Lung (tissue), 12 donors: ENCODE data around the gene ZSCAN29. TPM values are rescaled to one million over a fixed set of nuclear protein-coding genes. Genes with fewer than 3 reads are reported as not detected.

ENCODE experiments used
- ATAC-seq: fragments of 200-7000 bp; cut with Tn5 transposase; one replicate; pipeline ENCODE4 v1.9.1; 2020; ENCODE audit warnings: moderate number of reproducible peaks; ENCODE audit not compliant: insufficient read depth, low FRiP score
- DNase-seq, 3 donors: peaks; one replicate each; pipeline ENCODE4 v3.0.0-alpha.2; 2013 to 2017
- H3K27ac ChIP-seq, 2 donors: one replicate each; pipeline ENCODE4 v1.5.1; 2013; ENCODE audit warnings: mild to moderate bottlenecking in 2 of 2, moderate library complexity in 2 of 2, control low read depth in 1 of 2, inconsistent platforms in 1 of 2, low read depth in 1 of 2, low read length in 1 of 2
- H3K27me3 ChIP-seq, 3 donors: one replicate each; pipeline ENCODE4 v1.5.1; 2013; ENCODE audit warnings: low read length in 2 of 3; ENCODE audit not compliant: control insufficient read depth in 3 of 3, insufficient read depth in 3 of 3
- H3K36me3 ChIP-seq, 4 donors: one replicate each; pipeline ENCODE4 v1.5.1; 2013; ENCODE audit warnings: low read length in 4 of 4, mild to moderate bottlenecking in 1 of 4, moderate library complexity in 1 of 4; ENCODE audit not compliant: control insufficient read depth in 4 of 4, insufficient read depth in 4 of 4
- H3K4me1 ChIP-seq, 5 donors: one replicate each; pipeline ENCODE4 v1.5.1; 2013; ENCODE audit warnings: low read length in 5 of 5, mild to moderate bottlenecking in 2 of 5, moderate library complexity in 1 of 5; ENCODE audit not compliant: control insufficient read depth in 5 of 5, insufficient read depth in 5 of 5
- H3K4me3 ChIP-seq: one replicate; pipeline ENCODE4 v1.5.1; 2013; ENCODE audit warnings: mild to moderate bottlenecking, control low read depth, moderate library complexity
- H3K9ac ChIP-seq, 2 donors: one replicate each; pipeline ENCODE4 v1.5.1; 2013; ENCODE audit warnings: low read length in 2 of 2, control low read depth in 1 of 2; ENCODE audit not compliant: insufficient read depth in 1 of 2
- H3K9me3 ChIP-seq, 4 donors: one replicate each; pipeline ENCODE4 v1.5.1; 2013; ENCODE audit warnings: low read length in 3 of 4, mild to moderate bottlenecking in 1 of 4, moderate library complexity in 1 of 4; ENCODE audit not compliant: control insufficient read depth in 4 of 4, insufficient read depth in 3 of 4
- WGBS, 2 donors: extraction: QIAGEN DNeasy Blood & Tissue Kit; methylation state at CpG; one replicate each; pipeline ENCODE4 v1.1.7; 2013; 5-methylcytosine and 5-hydroxymethylcytosine counted together
- polyA plus RNA-seq, 2 donors: library from polyadenylated mRNA; stranded (reverse); fragments of 200-250 nt; gene quantifications; one replicate each; pipeline ENCODE4 v1.2.1, GENCODE V29; 2013
- total RNA-seq, 2 donors: library from RNA; depleted of rRNA in 1 of 2; stranded (reverse); fragments of >200 nt in 1 of 2; gene quantifications; one replicate each; pipeline ENCODE4 v1.2.1, GENCODE V29; 2014 to 2021
- TF ChIP-seq, protein P1 (sequence below): IDR thresholded peaks from 2 replicates; pipeline ENCODE4 v1.5.1; 2012; ENCODE audit warnings: mild to moderate bottlenecking; ENCODE audit errors: control extremely low read depth, extremely low read depth
- donor health status: control.
- donor health status: control.
- donor health status: Bipolar disorder and iron deficiency.
- donor health status: healthy.
- donor health status: DM: yes; HTN: yes; CAD: no.

The ZSCAN29 gene
- total and polyA plus RNA-seq, 4 donors, result 6.4 to 37.7 (median 13.8) TPM

DNA sequence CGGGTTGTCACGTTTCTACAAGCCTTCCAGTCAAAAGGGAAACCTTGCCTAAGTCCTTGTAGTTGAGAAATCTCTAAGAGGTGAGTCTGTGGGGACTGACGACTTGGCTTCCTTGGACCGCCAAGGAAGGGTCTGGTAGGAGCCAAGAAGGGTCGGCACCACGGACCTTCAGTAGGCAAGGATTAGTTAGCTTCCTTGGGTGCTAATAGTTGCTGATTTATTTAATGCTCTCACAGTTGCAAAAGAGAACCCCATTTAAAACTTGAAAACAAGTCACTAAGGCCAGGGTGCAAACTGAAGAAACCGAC, 40.1 kb downstream of the ZSCAN29 start:
- H3K27me3 ChIP-seq, result no peaks in the 10 kb centered on the region
- H3K4me3 ChIP-seq, result peak overlapping the region; percentile 95
- no peak for DNase-seq
- H3K36me3 ChIP-seq, result peaks cover 0 to 9% (median 5%) of the 10 kb centered on the region in 4 donors
- peaks cover 7 to 19% (median 11%) of the 10 kb centered on the region in 5 donors for H3K4me1 ChIP-seq
- H3K27ac ChIP-seq, result peak overlapping the region; percentile 97 to 100
- H3K9me3 ChIP-seq, result no peaks in the 10 kb centered on the region
- TF ChIP-seq, protein P1, sequence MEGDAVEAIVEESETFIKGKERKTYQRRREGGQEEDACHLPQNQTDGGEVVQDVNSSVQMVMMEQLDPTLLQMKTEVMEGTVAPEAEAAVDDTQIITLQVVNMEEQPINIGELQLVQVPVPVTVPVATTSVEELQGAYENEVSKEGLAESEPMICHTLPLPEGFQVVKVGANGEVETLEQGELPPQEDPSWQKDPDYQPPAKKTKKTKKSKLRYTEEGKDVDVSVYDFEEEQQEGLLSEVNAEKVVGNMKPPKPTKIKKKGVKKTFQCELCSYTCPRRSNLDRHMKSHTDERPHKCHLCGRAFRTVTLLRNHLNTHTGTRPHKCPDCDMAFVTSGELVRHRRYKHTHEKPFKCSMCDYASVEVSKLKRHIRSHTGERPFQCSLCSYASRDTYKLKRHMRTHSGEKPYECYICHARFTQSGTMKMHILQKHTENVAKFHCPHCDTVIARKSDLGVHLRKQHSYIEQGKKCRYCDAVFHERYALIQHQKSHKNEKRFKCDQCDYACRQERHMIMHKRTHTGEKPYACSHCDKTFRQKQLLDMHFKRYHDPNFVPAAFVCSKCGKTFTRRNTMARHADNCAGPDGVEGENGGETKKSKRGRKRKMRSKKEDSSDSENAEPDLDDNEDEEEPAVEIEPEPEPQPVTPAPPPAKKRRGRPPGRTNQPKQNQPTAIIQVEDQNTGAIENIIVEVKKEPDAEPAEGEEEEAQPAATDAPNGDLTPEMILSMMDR, result no peak
- ATAC-seq, result no peak
- peak overlapping the region; percentile 42 to 69 for H3K9ac ChIP-seq
- 5% methylated on average over 7 of the region's 7 CpGs for WGBS, 2 donors

DNA sequence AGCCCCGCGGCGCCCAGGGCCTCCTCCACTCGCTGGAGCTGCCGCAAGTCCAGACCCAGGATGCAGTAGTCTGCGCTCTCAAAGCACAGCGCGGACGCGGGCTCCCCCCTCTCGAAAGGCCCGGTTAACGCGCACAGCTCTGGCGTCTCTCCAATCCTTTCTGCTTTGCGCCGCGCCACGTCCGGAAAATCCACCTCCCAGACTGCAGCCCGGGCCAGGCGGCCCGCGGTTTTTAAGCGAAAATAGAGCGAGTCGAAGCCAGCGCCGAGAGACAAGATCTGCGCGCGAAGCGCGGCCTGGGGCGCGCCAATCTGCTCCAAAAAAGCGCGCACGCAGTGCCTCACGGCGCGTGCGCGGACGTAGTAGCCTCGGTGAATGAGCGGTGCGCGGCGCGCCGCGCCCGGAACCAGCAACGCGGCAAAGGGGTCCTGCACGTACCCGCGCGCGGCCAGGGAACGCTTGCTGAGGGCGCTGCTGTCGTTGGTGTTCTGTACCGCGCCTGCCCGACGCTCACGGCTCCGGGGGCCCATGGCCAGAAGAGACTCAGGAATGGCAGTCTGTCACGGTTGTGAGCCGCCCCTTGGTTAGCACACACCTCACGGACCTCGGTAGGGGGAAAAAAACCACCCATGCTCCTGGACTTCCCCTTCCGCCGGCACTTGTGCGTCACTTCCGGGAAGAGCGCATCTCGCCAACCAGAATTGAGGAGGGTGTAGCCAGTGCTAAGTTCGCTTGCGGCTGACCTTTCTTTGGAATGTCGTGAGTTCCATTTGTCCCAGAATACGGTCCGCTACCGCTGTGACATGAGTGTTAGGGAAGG, 40.7 kb downstream of the ZSCAN29 start, which contains the start of gene LCMT2:
Gene LCMT2 (minus strand): TSS at position 614 of the 820 bp plus-strand sequence. CDS start 84 bp downstream, at position 530.
- 0% methylated on average over 85 to 86 of the region's 86 CpGs for WGBS, 2 donors
- DNase-seq (peak; percentile 96 to 98 (median 98)), ATAC-seq (peak; percentile 96)
- TF ChIP-seq, protein P1, result no peak
- peaks cover 7 to 19% (median 11%) of the 10 kb centered on the region in 5 donors for H3K4me1 ChIP-seq
- no peaks in the 10 kb centered on the region for H3K9me3 ChIP-seq
- peaks cover 0 to 9% (median 5%) of the 10 kb centered on the region in 4 donors for H3K36me3 ChIP-seq
- peak within 1 kb of the TSS; percentile 95 for H3K4me3 ChIP-seq
- H3K27ac ChIP-seq, result peak within 1 kb of the TSS; percentile 97 to 100
- no peaks in the 10 kb centered on the region for H3K27me3 ChIP-seq
- peak within 1 kb of the TSS; percentile 71 to 84 for H3K9ac ChIP-seq

DNA sequence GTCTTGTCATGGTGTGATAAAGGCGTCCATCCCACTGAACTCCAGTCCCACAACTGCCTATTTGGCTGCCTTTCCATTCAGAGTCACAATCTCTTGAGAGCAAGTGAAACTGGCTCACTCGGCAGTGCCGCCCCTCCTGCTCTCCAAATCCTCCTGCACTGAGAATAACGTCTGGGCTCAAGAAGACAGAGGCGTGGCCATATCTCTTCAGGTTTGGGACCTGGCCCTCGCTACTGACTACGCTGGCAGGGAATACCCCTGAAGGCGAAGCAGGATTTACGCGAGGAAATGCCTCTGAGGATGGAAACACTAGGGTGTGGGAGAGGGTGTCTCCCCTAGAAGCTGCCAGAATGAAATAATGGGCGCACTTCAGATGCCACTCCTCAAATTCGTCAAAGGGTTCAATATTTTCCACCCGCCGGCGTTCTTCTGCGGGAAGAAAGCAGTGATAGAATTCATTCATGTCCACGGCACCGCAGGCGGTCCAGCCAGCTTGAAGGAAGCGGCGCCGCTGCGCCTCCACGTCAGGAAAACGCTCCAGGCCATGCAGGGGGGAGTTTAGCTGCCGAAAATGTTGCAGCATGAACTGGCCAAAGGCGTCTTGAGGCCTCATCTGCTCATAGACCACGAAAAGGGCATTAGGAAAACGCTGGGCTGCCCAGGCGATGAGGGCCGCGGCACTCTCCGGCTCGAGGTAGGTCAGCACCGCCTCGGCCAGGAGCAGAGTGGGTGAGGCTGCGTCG, 41.5 kb downstream of the ZSCAN29 start:
- Histone ChIP-seq H3K27me3 (no peaks in the 10 kb centered on the region), H3K36me3 (peaks cover 0 to 9% (median 5%) of the 10 kb centered on the region in 4 donors), H3K4me3 (peak overlapping the region; percentile 95), H3K4me1 (peaks cover 7 to 19% (median 11%) of the 10 kb centered on the region in 5 donors), H3K27ac (peak overlapping the region; percentile 97 to 100), H3K9me3 (no peaks in the 10 kb centered on the region), H3K9ac (peak overlapping the region; percentile 71 to 84)
- ATAC-seq (no peak), DNase-seq (peak in 1 of 3 donors; percentile 51)
- 13 to 23% methylated on average over 37 to 38 of the region's 38 CpGs for WGBS, 2 donors
- TF ChIP-seq, protein P1, result no peak
